Naive thymus-derived CD4-positive, alpha-beta T cell (primary cell): ENCODE results near the gene CDK2AP2. TPM values are rescaled to one million over a fixed set of nuclear protein-coding genes. Genes with fewer than 3 reads are reported as not detected.
A peak's percentile ranks its signal among the peaks of the same experiment; 100 is the strongest.
"Not testable (repeated sequence)": the region's sequence is repeated elsewhere in the genome, so short reads cannot be mapped to it uniquely, and the experiment has no call there.

Source experiments
- ATAC-seq: fragments of 150-1000 bp; cut with Tn5 transposase; 2 replicates; pipeline ENCODE4 v1.10.0; 2021; ENCODE audit warnings: mild to moderate bottlenecking, moderate library complexity
- CTCF ChIA-PET: fragments of 350-600 bp; sonication (Branson Sonifier 250); formaldehyde crosslinking; loops from one replicate; lab custom pipeline; 2021; ENCODE audit warnings: antibody characterized with exemption; lab: Charles Lee
- POLR2A ChIA-PET: fragments of 350-600 bp; sonication (Branson Sonifier 250); formaldehyde crosslinking; loops from one replicate; lab custom pipeline; 2021; ENCODE audit warnings: antibody characterized with exemption, inconsistent platforms; lab: Charles Lee
- DNase-seq, 9 donors: peaks; one replicate each; pipeline versions ENCODE4 v3.0.0 to v3.0.0-alpha.2; 2020 to 2022; ENCODE audit warnings: mixed read lengths in 1 of 9
- H3K27ac ChIP-seq: one replicate; pipeline ENCODE4 v1.7.0; 2013; ENCODE audit warnings: mild to moderate bottlenecking, low read depth, low read length, moderate library complexity
- H3K27me3 ChIP-seq, 2 donors: one replicate each; pipeline ENCODE4 v1.7.0; 2013; ENCODE audit warnings: low read length in 2 of 2, mild to moderate bottlenecking in 2 of 2, moderate library complexity in 2 of 2; ENCODE audit not compliant: control insufficient read depth in 2 of 2, insufficient read depth in 2 of 2
- H3K36me3 ChIP-seq, 3 experiments: 1 replicate in 2 of 3; 2 replicates in 1 of 3; pipeline ENCODE4 v1.7.0; 2013; ENCODE audit warnings: low read length in 3 of 3, mild to moderate bottlenecking in 3 of 3, moderate library complexity in 1 of 3; ENCODE audit not compliant: insufficient read depth in 3 of 3, control insufficient read depth in 2 of 3
- H3K4me1 ChIP-seq, 2 donors: one replicate each; pipeline ENCODE4 v1.7.0; 2013; ENCODE audit warnings: low read length in 2 of 2, mild to moderate bottlenecking in 2 of 2, moderate library complexity in 1 of 2; ENCODE audit not compliant: control insufficient read depth in 2 of 2, insufficient read depth in 2 of 2
- H3K4me3 ChIP-seq: 2 replicates; pipeline ENCODE4 v1.7.0; 2013; ENCODE audit warnings: mild to moderate bottlenecking, low read length
- H3K9me3 ChIP-seq, 3 experiments: 1 replicate in 2 of 3; 2 replicates in 1 of 3; pipeline ENCODE4 v1.7.0; 2013; ENCODE audit warnings: low read length in 3 of 3; ENCODE audit not compliant: control insufficient read depth in 2 of 3
- H3K27ac Mint-ChIP-seq, 9 donors: one replicate each; pipeline ENCODE4 v1.8.0; 2020 to 2022; ENCODE audit warnings: mixed read lengths in 9 of 9, mild to moderate bottlenecking in 8 of 9, moderate library complexity in 5 of 9, inconsistent platforms in 2 of 9
- H3K27me3 Mint-ChIP-seq, 5 donors: one replicate each; pipeline ENCODE4 v1.8.0; 2021 to 2022; ENCODE audit warnings: mixed read lengths in 5 of 5, mild to moderate bottlenecking in 1 of 5
- H3K36me3 Mint-ChIP-seq, 5 donors: one replicate each; pipeline ENCODE4 v1.8.0; 2020 to 2022; ENCODE audit warnings: mixed read lengths in 5 of 5, mild to moderate bottlenecking in 3 of 5, inconsistent platforms in 1 of 5
- H3K4me1 Mint-ChIP-seq, 7 donors: one replicate each; pipeline ENCODE4 v1.8.0; 2020 to 2022; ENCODE audit warnings: mixed read lengths in 7 of 7, mild to moderate bottlenecking in 3 of 7, inconsistent platforms in 1 of 7
- H3K4me3 Mint-ChIP-seq, 10 donors: one replicate each; pipeline ENCODE4 v1.8.0; 2020 to 2022; ENCODE audit warnings: mild to moderate bottlenecking in 10 of 10, mixed read lengths in 10 of 10, moderate library complexity in 6 of 10, inconsistent platforms in 2 of 10
- H3K9me3 Mint-ChIP-seq, 11 donors: one replicate each; pipeline ENCODE4 v1.8.0; 2020 to 2022; ENCODE audit warnings: mixed read lengths in 11 of 11, mild to moderate bottlenecking in 4 of 11, inconsistent platforms in 1 of 11, moderate library complexity in 1 of 11
- intact Hi-C, 2 donors: fragments of 100-400 bp; cut with micrococcal nuclease; formaldehyde crosslinking; loops; one replicate each; pipeline ENCODE4 v1.15.1; 2023
- polyA plus RNA-seq, 2 donors: library from polyadenylated mRNA; unstranded; fragments of 300-500 nt; fragmentation: Illumina TruSeq; gene quantifications; one replicate each; pipeline ENCODE4 v1.2.3, GENCODE V29; 2021
- total RNA-seq, 6 experiments: library from RNA in 5 of 6; stranded (reverse) in 5 of 6; gene quantifications; 1 replicate in 5 of 6; 2 replicates in 1 of 6; pipeline ENCODE4 v1.2.3 and lab custom pipeline; 2021 to 2026

Gene CDK2AP2
- total and polyA plus RNA-seq, 7 experiments from 2014 or later, result 31.0 to 168 (median 64.5) TPM

DNA sequence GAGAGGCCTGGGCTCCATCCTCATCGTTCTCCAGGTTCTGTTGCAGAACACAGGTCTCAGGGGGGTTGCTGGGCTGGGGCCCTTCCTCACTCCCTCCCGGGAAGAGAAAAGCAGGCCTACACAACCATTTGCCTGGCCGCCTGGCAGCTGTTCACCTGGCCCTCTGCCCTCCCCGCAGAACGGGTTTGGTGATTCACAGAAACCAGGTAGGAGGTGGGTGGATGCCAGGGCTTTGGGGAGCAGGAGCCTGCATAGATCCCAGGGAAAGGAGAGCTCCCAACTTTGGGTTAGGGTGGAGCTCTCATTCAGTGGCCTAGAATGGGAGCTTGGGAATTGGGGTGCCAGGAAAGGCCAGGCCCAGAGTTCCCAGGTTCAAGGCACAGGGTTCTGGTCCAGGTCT, 39.9 kb downstream of the CDK2AP2 start:
- H3K36me3 Mint-ChIP-seq, result peaks cover 0 to 9% (median 0%) of the 10 kb centered on the region in 5 donors
- H3K27ac Mint-ChIP-seq, result peak overlapping the region; percentile 77 to 97 (median 88)
- H3K4me3 Mint-ChIP-seq, result peak overlapping the region; percentile 87 to 95 (median 90)
- H3K4me1 Mint-ChIP-seq, result peaks cover 23 to 44% (median 29%) of the 10 kb centered on the region in 7 donors
- no peak for ATAC-seq
- ChIA-PET POLR2A (interaction anchor here (0.6 to 18.3 kb wide), 21 partner anchors 9 to 228 kb away, joined by 3 to 230 read pairs (median 11); partner anchors contain the start of genes AIP, CABP4, CARNS1 and CORO1B), CTCF (interaction anchor here (0.8 to 2.8 kb wide), 9 partner anchors 14 to 66 kb away, joined by 3 to 11 read pairs (median 6); partner anchors contain the start of genes AIP, PPP1CA, PTPRCAP and TBC1D10C)
- H3K4me1 ChIP-seq, result peaks cover 20 to 42% of the 10 kb centered on the region in 2 donors
- intact Hi-C loops, result no loop called here
- H3K9me3 ChIP-seq, result no peaks in the 10 kb centered on the region
- H3K36me3 ChIP-seq, result peaks cover 0 to 4% (median 0%) of the 10 kb centered on the region in 3 experiments
- H3K27ac ChIP-seq, result peak overlapping the region; percentile 94
- peaks cover 0 to 3% (median 0%) of the 10 kb centered on the region in 5 donors for H3K27me3 Mint-ChIP-seq
- H3K27me3 ChIP-seq, result no peaks in the 10 kb centered on the region
- H3K4me3 ChIP-seq, result peak overlapping the region; percentile 74
- H3K9me3 Mint-ChIP-seq, result no peaks in the 10 kb centered on the region
- no peak for DNase-seq

DNA sequence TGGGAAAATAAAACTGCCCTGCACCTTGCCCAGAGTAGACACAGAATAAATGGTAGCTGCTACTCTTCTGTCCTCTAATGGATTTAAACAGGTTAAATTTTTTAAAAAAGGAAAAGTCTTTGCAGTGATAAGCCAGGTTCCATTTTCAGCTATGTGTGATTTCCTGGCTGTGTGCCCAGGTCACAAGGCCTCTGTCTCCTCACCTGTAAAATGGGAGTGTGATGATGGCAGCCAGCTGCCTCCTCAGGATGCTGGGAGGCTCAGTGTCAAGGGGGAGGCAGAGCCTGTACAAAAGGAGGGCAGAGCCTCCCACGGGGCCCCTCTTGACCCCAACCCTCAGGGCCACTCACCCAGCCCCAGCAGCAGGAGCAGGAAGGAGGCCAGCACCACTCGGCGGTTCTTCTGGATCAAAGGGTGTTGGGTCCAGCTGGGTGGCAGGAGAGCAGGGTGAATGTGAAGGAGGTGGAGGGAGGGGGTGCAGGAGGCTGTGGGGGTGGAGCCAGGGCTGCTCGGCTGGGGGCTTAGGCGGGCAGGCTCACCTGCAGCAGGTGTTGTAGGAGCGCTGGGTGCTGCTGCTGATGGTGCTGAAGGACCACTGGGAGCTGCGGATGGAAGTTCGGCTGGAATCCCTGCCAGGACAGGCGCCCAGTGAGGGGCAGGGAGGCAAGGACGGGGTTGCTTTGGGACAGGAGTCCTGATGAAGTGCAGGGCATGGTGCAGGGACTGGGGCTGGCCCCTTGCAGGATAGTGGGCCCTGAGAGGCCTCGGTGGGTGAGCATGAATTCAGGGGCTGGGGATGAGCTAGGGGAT, 40.8 kb downstream of the CDK2AP2 start:
- Mint-ChIP-seq H3K9me3 (no peaks in the 10 kb centered on the region), H3K27ac (peak overlapping the region in 8 of 9 donors; percentile 77 to 97 (median 89)), H3K36me3 (peaks cover 0 to 9% (median 0%) of the 10 kb centered on the region in 5 donors), H3K4me3 (peak overlapping the region; percentile 52 to 95 (median 90)), H3K4me1 (peaks cover 23 to 44% (median 29%) of the 10 kb centered on the region in 7 donors), H3K27me3 (no peaks in the 10 kb centered on the region)
- Histone ChIP-seq H3K27ac (peak overlapping the region; percentile 94), H3K4me1 (peaks cover 20 to 42% of the 10 kb centered on the region in 2 donors), H3K9me3 (no peaks in the 10 kb centered on the region), H3K4me3 (no peak overlapping the region), H3K27me3 (no peaks in the 10 kb centered on the region), H3K36me3 (peaks cover 0 to 4% (median 0%) of the 10 kb centered on the region in 3 experiments)
- ATAC-seq (no peak), DNase-seq (no peak)
- CTCF ChIA-PET, result interaction anchor here (1.5 to 2.8 kb wide), 3 partner anchors 17 to 66 kb away, joined by 6 to 11 read pairs (median 8); partner anchors contain the start of genes PPP1CA and PTPRCAP
- intact Hi-C loops, result no loop called here
- POLR2A ChIA-PET, result interaction anchor here (0.6 to 18.3 kb wide), 14 partner anchors 11 to 227 kb away, joined by 3 to 230 read pairs (median 33); partner anchors contain the start of genes AIP, CARNS1, CORO1B and GPR152

DNA sequence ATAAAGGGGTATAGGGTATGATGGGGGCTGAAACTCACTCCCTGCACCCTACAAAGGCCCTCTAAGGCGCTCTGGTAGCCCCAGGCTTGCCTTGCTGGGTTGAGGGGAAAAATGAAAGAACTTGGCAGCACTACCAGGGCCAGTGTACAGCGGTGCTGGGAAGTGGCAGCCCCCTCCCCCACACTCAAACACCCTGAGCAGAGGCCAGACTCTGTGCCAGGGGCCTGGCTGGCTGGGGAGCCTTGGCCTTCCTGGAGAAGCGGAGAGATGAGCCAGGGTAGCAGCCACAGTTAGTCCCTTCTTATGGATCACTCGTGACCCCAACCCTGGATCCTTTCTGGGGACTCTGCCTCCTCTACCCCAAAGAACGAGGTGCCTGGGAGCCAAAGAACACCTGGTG, 41.6 kb downstream of the CDK2AP2 start:
- POLR2A ChIA-PET, result interaction anchor here (0.7 to 18.3 kb wide), 12 partner anchors 10 to 1994 kb away, joined by 3 to 230 read pairs (median 56); partner anchors contain the start of genes AIP, CABP4, CARNS1 and CORO1B
- H3K4me1 Mint-ChIP-seq, result peaks cover 23 to 44% (median 29%) of the 10 kb centered on the region in 7 donors

DNA sequence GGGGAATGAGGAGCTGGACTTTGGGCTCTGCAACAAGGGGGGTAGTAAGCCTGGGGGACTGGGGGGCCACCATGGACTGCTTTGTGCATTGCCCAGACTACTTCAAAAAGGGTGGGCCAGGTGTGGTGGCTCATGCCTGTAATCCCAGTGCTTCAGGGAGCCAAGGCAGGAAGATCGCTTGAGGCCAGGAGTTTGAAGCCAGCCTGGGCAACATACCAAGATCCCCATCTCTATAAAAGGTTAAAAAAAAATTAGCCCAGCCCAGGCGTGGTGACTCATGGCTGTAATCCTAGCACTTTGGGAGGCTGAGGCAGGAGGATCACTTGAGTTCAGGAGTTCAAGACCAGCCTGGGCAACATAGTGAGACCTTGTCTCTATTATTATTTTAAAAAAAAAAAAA, 42.4 kb downstream of the CDK2AP2 start:
- H3K9me3 ChIP-seq, H3K36me3 ChIP-seq, H3K27me3 Mint-ChIP-seq, H3K9me3 Mint-ChIP-seq, H3K27me3 ChIP-seq, DNase-seq, H3K36me3 Mint-ChIP-seq, ATAC-seq: not testable (repeated sequence)
- peak overlapping the region; percentile 96 for H3K27ac ChIP-seq
- peak overlapping the region; percentile 82 to 97 (median 93) for H3K27ac Mint-ChIP-seq
- intact Hi-C loops, result loop anchor here in 1 of 2 donors (2.0 kb wide), 1 partner anchor 19 kb away; no protein-coding TSS in a partner anchor
- CTCF ChIA-PET, result interaction anchor here (0.7 to 1.9 kb wide), 6 partner anchors 17 to 114 kb away, joined by 3 to 7 read pairs (median 4); partner anchors contain the start of gene PTPRCAP
- peaks cover 20 to 42% of the 10 kb centered on the region in 2 donors for H3K4me1 ChIP-seq
- H3K4me1 Mint-ChIP-seq, result peaks cover 23 to 44% (median 29%) of the 10 kb centered on the region in 7 donors
- POLR2A ChIA-PET, result interaction anchor here (0.7 to 18.3 kb wide), 16 partner anchors 9 to 1993 kb away, joined by 3 to 230 read pairs (median 10); partner anchors contain the start of genes AIP, CABP4, CARNS1 and CORO1B
- peak overlapping the region; percentile 66 for H3K4me3 ChIP-seq
- H3K4me3 Mint-ChIP-seq, result peak overlapping the region; percentile 75 to 94 (median 87)

More for the DNA sequence above, 41.6 kb downstream of the CDK2AP2 start:
- no peak overlapping the region for H3K4me3 ChIP-seq
- H3K9me3 Mint-ChIP-seq, result no peaks in the 10 kb centered on the region
- H3K36me3 Mint-ChIP-seq, result peaks cover 0 to 9% (median 0%) of the 10 kb centered on the region in 5 donors
- peaks cover 20 to 42% of the 10 kb centered on the region in 2 donors for H3K4me1 ChIP-seq
- H3K4me3 Mint-ChIP-seq, result peak overlapping the region in 8 of 10 donors; percentile 19 to 95 (median 44)
- H3K27me3 Mint-ChIP-seq, result no peaks in the 10 kb centered on the region
- H3K27ac Mint-ChIP-seq, result peak overlapping the region in 7 of 9 donors; percentile 20 to 96 (median 73)
- H3K9me3 ChIP-seq, result no peaks in the 10 kb centered on the region
- H3K36me3 ChIP-seq, result peaks cover 0 to 4% (median 0%) of the 10 kb centered on the region in 3 experiments
- CTCF ChIA-PET, result interaction anchor here (0.9 to 1.9 kb wide), 2 partner anchors 29 to 49 kb away, joined by 5 to 7 read pairs; partner anchors contain the start of gene PTPRCAP
- DNase-seq (no peak), ATAC-seq (no peak)
- H3K27me3 ChIP-seq, result no peaks in the 10 kb centered on the region
- H3K27ac ChIP-seq, result peak overlapping the region; percentile 94
- intact Hi-C loops, result no loop called here

DNA sequence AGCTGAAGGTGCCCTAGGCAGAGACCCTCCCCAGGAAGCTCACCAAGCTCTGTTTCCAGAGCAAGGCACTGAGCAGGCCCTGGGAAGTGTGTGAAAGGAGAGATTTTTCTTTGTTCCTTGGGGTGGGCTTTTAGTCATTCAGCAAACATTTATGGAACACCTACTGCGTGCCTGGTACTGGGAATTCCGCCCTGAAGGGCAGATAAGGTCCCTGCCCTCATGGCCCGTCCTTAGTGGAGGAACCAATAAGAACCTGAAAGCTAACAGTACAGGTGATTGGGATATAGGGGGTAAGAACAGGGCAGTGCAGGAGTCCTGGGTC, 42.8 kb downstream of the CDK2AP2 start:
- Mint-ChIP-seq H3K36me3 (peaks cover 0 to 9% (median 0%) of the 10 kb centered on the region in 5 donors), H3K9me3 (no peaks in the 10 kb centered on the region), H3K27me3 (peaks cover 0 to 2% (median 0%) of the 10 kb centered on the region in 5 donors), H3K27ac (peak overlapping the region; percentile 82 to 97 (median 93)), H3K4me1 (peaks cover 23 to 44% (median 29%) of the 10 kb centered on the region in 7 donors), H3K4me3 (peak overlapping the region; percentile 75 to 94 (median 87))
- peaks cover 0 to 4% (median 0%) of the 10 kb centered on the region in 3 experiments for H3K36me3 ChIP-seq
- H3K27me3 ChIP-seq, result no peaks in the 10 kb centered on the region
- intact Hi-C loops, result loop anchor here in 1 of 2 donors (2.0 kb wide), 1 partner anchor 18 kb away; no protein-coding TSS in a partner anchor
- peak overlapping the region; percentile 66 for H3K4me3 ChIP-seq
- H3K4me1 ChIP-seq, result peaks cover 20 to 42% of the 10 kb centered on the region in 2 donors
- POLR2A ChIA-PET, result interaction anchor here (0.7 to 18.3 kb wide), 15 partner anchors 9 to 198 kb away, joined by 3 to 230 read pairs (median 12); partner anchors contain the start of genes AIP, CABP4, CARNS1 and CDK2AP2
- DNase-seq (no peak), ATAC-seq (no peak)
- CTCF ChIA-PET, result interaction anchor here (0.7 to 1.9 kb wide), 5 partner anchors 17 to 114 kb away, joined by 3 to 7 read pairs (median 4); no protein-coding TSS in a partner anchor
- H3K9me3 ChIP-seq, result no peaks in the 10 kb centered on the region
- peak overlapping the region; percentile 96 for H3K27ac ChIP-seq
